AG09309 (cell line): ENCODE results near the gene HBD.
"Not testable (repeated sequence)": the region's sequence is repeated elsewhere in the genome, so short reads cannot be mapped to it uniquely, and the experiment has no call there.

ENCODE experiments used
- DNase-seq: peaks from one replicate; pipeline ENCODE4 v3.0.0-alpha.2; 2010; ENCODE audit warnings: low read depth
- H3K4me3 ChIP-seq: 2 replicates; pipeline ENCODE4 v1.5.1; 2011; ENCODE audit warnings: mild to moderate bottlenecking, low read depth, low read length, moderate library complexity; ENCODE audit not compliant: control insufficient read depth
- CTCF ChIP-seq: IDR thresholded peaks from 2 replicates; pipeline ENCODE4 v1.5.1; 2011; ENCODE audit warnings: mild to moderate bottlenecking, low read depth, low read length, inconsistent platforms; ENCODE audit not compliant: insufficient read depth, control insufficient read depth; ENCODE audit errors: missing control alignments

Gene HBD

DNA sequence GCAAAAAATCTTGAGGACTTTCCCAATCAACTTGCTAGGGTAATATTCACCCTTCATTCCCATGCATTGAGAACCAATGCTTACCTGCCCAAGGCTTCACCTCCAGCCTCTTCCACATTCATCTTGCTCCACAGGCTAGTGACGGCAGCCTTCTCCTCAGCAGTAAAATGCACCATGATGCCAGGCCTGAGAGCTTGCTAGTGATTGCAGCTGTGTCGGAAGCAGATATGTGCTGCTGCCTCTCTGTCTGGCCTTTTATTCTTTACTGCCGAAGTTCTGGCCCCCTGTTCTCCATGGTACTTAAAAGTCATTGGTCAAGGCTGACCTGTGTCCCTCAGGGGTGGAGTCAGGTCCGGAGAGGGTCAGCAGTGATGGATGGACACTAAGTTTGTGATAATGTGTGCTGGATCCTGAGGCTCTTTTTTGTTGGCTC lies 35.4 kb upstream of the HBD start, which contains the start of gene HBE1:
TSS of gene HBE1 (minus strand) at position 231 of the 433 bp plus-strand sequence. CDS start at position 176, 55 bp downstream.
- no peak for TF ChIP-seq CTCF
- DNase-seq: no peak
- H3K4me3 ChIP-seq: no peak within 1 kb of the TSS

DNA sequence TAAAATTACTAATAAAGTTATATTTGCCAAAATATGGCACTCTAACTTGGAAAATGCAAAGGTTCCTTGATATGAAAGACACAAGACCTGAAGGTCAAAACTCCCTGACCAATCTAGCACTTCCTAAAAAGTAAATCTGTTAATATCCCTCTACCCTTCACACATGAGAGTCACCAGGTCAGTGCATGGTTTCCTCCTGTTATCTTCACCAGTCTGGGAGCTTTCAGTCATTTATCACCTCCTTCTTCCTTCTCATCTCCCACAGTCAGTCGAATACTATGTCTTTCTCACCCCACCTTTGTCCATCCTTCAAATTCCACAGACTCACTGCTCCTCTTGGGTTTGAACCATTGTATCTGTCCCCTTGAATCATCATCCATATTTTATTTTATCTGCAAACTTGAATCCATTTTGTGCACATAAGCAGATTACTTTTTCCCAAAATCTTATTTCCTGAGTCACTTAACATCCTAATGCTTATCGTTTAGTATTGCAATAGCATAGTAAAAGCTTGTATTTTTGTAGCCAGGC lies 32.8 kb upstream of the HBD start:
- DNase-seq: no peak
- no peak for TF ChIP-seq CTCF
- no peak overlapping the region for H3K4me3 ChIP-seq

DNA sequence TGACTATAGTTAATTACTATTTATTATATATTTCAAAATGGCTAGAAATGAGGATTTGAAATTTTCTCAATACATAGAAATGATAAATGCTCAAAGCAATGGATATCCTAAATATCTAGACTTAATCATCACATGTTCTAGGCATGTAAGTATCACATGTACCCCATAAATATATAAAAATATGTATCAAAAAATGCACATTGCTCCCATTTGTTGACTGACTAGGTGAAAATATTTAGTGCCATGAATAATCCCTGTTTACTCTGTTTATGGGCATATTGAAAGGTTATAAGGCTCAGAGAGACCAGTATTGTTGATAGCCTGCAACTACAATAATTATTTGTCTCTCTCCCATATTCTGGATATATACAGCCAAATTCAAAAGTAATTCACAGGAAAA lies 32.3 kb upstream of the HBD start:
- H3K4me3 ChIP-seq: no peak overlapping the region
- no peak for TF ChIP-seq CTCF
- DNase-seq: no peak

DNA sequence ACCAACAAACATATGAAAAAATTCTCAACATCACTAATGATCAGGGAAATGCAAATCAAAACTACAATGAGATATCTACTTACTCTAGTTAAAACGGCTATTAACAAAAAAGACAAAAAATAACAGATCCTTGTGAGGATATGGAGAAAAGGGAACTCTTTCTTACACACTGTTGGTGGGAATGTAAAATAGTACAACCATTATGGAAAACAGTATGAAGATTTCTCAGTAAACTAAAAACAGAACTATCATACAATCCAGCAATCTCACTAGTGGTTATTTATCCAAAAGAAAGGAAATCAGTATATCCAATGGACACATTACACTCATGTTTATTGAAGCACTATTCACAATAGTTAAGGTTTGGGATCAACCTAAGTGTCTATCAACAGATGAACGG lies 31.5 kb upstream of the HBD start:
- H3K4me3 ChIP-seq: no peak overlapping the region
- no peak for TF ChIP-seq CTCF
- no peak for DNase-seq

GRCh38 chr11:5258543-5259262 lies 24.4 kb upstream of the HBD start:
- no peak overlapping the region for H3K4me3 ChIP-seq
- DNase-seq: no peak
- no peak for TF ChIP-seq CTCF

DNA sequence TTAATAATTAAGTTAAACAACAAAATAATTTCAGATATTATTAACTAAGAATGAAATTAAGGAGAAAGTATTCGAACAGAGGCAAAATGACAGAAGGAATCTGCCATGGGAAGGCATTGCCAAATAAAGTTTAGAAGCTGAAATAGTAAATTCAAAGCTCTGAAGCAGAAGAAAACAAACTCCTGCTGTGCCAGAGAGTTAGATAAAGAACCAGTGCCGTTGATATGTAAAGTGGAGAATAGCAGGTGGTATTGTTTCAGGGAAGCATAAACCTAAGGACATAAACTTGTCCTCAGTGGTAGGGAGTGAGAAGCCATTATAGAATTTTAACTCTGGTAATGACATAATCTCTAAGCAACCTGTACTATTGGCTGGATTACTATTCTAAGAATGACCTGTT lies 23.0 kb upstream of the HBD start:
- DNase-seq: no peak
- no peak for TF ChIP-seq CTCF
- H3K4me3 ChIP-seq: no peak overlapping the region

DNA sequence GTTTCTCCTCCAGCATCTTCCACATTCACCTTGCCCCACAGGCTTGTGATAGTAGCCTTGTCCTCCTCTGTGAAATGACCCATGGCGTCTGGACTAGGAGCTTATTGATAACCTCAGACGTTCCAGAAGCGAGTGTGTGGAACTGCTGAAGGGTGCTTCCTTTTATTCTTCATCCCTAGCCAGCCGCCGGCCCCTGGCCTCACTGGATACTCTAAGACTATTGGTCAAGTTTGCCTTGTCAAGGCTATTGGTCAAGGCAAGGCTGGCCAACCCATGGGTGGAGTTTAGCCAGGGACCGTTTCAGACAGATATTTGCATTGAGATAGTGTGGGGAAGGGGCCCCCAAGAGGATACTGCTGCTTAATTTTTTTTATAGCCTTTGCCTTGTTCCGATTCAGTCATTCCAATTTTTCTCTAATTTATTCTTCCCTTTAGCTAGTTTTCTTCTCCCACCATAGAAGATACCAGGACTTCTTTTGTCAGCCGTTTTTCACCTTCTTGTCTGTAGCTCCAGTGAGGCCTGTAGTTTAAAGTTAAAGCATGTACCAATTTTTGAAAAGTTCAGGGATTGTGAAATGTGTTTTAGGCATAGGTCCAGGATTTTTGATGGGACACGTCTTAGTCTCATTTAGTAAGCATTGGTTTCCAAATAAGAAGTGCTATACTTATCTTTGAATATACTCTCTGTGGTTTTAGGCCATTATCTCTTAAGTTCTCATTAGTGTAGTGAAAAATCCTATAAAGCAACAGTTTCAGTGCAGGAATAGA lies 20.5 kb upstream of the HBD start, which contains the start of gene HBG2:
TSS of gene HBG2 (minus strand) at position 136 of the 768 bp plus-strand sequence. CDS start at position 83, 53 bp downstream.
- DNase-seq, H3K4me3 ChIP-seq: not testable (repeated sequence)

DNA sequence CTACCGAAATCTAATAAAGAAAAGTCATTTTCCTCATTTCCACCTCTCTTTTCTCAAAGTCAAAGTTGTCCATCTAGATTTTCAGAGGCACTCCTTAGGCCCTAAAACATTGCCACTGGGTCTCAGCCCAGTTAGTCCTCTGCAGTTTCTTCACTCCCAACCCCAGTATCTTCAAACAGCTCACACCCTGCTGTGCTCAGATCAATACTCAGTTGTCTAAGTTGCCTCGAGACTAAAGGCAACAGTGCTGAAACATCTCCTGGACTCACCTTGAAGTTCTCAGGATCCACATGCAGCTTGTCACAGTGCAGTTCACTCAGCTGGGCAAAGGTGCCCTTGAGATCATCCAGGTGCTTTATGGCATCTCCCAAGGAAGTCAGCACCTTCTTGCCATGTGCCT lies 19.7 kb upstream of the HBD start:
- not testable (repeated sequence) for DNase-seq, H3K4me3 ChIP-seq

- DNase-seq, H3K4me3 ChIP-seq: not testable (repeated sequence)
These were observed 19.2 kb upstream of the HBD start for GRCh38 chr11:5253440-5253839.
